Ishikawa (cell line): ENCODE data around the gene TOMM70.

ENCODE experiments used
- CEBPB ChIP-seq: IDR thresholded peaks from 2 replicates; pipeline ENCODE4 v1.6.1; 2012
- CREB1 ChIP-seq: IDR thresholded peaks from 2 replicates; pipeline ENCODE4 v1.6.1; 2012; ENCODE audit warnings: low read depth
- EGR1 ChIP-seq: IDR thresholded peaks from 2 replicates; pipeline ENCODE4 v1.6.1; 2012
- EP300 ChIP-seq: IDR thresholded peaks from 2 replicates; pipeline ENCODE4 v1.6.1; 2012; ENCODE audit warnings: borderline replicate concordance
- FOXM1 ChIP-seq: IDR thresholded peaks from 2 replicates; pipeline ENCODE4 v1.6.1; 2012; ENCODE audit warnings: low read depth, borderline replicate concordance
- MAX ChIP-seq: IDR thresholded peaks from 2 replicates; pipeline ENCODE4 v1.6.1; 2012
- NFIC ChIP-seq: IDR thresholded peaks from 2 replicates; pipeline ENCODE4 v1.6.1; 2012
- RAD21 ChIP-seq: IDR thresholded peaks from 2 replicates; pipeline ENCODE4 v1.6.1; 2012; ENCODE audit warnings: low read depth
- REST ChIP-seq: IDR thresholded peaks from 2 replicates; pipeline ENCODE4 v1.6.1; 2012; ENCODE audit warnings: low read depth, mild to moderate bottlenecking
- TAF1 ChIP-seq: IDR thresholded peaks from 2 replicates; pipeline ENCODE4 v1.6.1; 2012; ENCODE audit warnings: low read depth, mild to moderate bottlenecking
- TCF12 ChIP-seq: IDR thresholded peaks from 2 replicates; pipeline ENCODE4 v1.6.1; 2012; ENCODE audit warnings: low read depth
- TEAD4 ChIP-seq: IDR thresholded peaks from 2 replicates; pipeline ENCODE4 v1.6.1; 2012
- USF1 ChIP-seq: IDR thresholded peaks from 2 replicates; pipeline ENCODE4 v1.6.1; 2012
- YY1 ChIP-seq: IDR thresholded peaks from 2 replicates; pipeline ENCODE4 v1.6.1; 2012; ENCODE audit warnings: low read depth
- ZBTB7A ChIP-seq: IDR thresholded peaks from 2 replicates; pipeline ENCODE4 v1.6.1; 2012; ENCODE audit warnings: low read depth

TOMM70 gene

GRCh38 chr3:100389025-100389424 is 11.9 kb downstream of the TOMM70 start:
- TF ChIP-seq EP300 (no peak), YY1 (no peak)

GRCh38 chr3:100386437-100387074 is 14.3 kb downstream of the TOMM70 start:
- TF ChIP-seq CEBPB (no peak), USF1 (no peak), FOXM1 (no peak), MAX (no peak), CREB1 (no peak), RAD21 (no peak), EGR1 (no peak), TEAD4 (no peak), REST (no peak), EP300 (no peak), YY1 (no peak)

GRCh38 chr3:100384733-100385525 is 16.0 kb downstream of the TOMM70 start:
- no peak for TF ChIP-seq TCF12
- TF ChIP-seq NFIC: no peak
- TF ChIP-seq REST: no peak
- TF ChIP-seq ZBTB7A: no peak
- no peak for TF ChIP-seq CEBPB
- TF ChIP-seq FOXM1: no peak
- TF ChIP-seq CREB1: no peak
- TF ChIP-seq TAF1: no peak
- TF ChIP-seq MAX: no peak
- no peak for TF ChIP-seq EP300
- TF ChIP-seq USF1: no peak
- TF ChIP-seq TEAD4: no peak
- no peak for TF ChIP-seq EGR1

- TF ChIP-seq EP300: no peak
- TF ChIP-seq NFIC: no peak
- TF ChIP-seq TAF1: no peak
- no peak for TF ChIP-seq YY1
- no peak for TF ChIP-seq CREB1
- TF ChIP-seq RAD21: no peak
- TF ChIP-seq EGR1: no peak
- TF ChIP-seq REST: no peak
- no peak for TF ChIP-seq FOXM1
- no peak for TF ChIP-seq ZBTB7A
- TF ChIP-seq CEBPB: no peak
- TF ChIP-seq MAX: no peak
- no peak for TF ChIP-seq TCF12
- TF ChIP-seq USF1: no peak
- no peak for TF ChIP-seq TEAD4
Measured at GRCh38 chr3:100376301-100376700, 24.6 kb downstream of the TOMM70 start.
